Germinal center (tissue), 1 donor: ENCODE data around the gene SND1.
A peak's percentile ranks its signal among the peaks of the same experiment; 100 is the strongest.

ENCODE experiments used
- DNase-seq: peaks from one replicate; pipeline ENCODE4 v3.0.0; 2012; ENCODE audit warnings: mixed read lengths, low spot score

The SND1 gene

GRCh38 chr7:127651556-127652332, at the start of gene SND1:
SND1 (plus strand) TSS chr7:127652194; CDS start chr7:127652374, 180 bp downstream.
- peak; percentile 98 for DNase-seq

GRCh38 chr7:127608446-127608845, 43.5 kb upstream of the SND1 start:
- DNase-seq, result no peak

DNA sequence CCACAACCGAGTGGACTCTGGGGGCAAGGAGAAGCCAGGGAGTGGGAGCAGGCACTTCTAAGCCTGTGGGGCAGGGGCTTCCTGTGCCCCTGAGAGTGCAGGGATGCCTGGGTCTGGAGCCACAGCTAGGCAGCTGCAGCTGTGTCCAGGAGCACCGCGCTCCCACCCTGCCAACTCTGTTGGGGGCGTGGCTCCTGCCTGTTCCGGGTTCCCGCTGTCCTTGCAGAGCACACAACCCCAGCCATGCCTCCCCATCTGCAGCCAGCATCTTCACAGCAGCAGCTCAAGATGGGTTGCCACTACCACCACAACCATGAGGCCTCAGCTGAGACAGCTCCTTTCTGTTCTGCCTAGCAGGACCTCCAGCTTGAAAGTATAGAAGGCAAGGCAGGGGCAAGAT, 42.7 kb upstream of the SND1 start:
- DNase-seq, result no peak

DNA sequence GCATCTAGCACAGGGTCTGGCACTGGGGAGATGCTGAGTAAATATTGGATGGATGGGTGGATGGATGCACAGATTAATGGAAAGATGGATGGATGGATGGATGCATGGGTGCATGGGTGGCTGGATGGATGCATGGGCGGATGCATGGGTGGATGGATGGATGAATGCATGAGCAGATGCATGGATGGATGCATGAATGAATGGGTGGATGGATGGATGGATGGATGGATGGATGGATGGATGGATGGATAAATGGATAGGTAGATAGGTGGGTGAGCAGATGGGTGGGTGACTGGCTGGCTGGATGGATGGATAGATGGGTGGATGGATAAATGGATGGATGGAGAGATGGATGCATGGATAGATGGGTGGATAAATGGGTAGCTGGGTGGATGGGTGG, 39.7 kb upstream of the SND1 start:
- DNase-seq, result no peak

GRCh38 chr7:127616724-127617123, 35.3 kb upstream of the SND1 start:
- DNase-seq, result no peak

GRCh38 chr7:127618042-127618441, 34.0 kb upstream of the SND1 start, which contains the start of gene PAX4:
PAX4 (minus strand) TSS chr7:127618142; CDS start chr7:127615928, 2,214 bp downstream.
- no peak for DNase-seq

GRCh38 chr7:127618775-127619174, 33.2 kb upstream of the SND1 start:
- no peak for DNase-seq

- DNase-seq, result no peak
Measured at GRCh38 chr7:127619681-127620405, 32.2 kb upstream of the SND1 start.

DNA sequence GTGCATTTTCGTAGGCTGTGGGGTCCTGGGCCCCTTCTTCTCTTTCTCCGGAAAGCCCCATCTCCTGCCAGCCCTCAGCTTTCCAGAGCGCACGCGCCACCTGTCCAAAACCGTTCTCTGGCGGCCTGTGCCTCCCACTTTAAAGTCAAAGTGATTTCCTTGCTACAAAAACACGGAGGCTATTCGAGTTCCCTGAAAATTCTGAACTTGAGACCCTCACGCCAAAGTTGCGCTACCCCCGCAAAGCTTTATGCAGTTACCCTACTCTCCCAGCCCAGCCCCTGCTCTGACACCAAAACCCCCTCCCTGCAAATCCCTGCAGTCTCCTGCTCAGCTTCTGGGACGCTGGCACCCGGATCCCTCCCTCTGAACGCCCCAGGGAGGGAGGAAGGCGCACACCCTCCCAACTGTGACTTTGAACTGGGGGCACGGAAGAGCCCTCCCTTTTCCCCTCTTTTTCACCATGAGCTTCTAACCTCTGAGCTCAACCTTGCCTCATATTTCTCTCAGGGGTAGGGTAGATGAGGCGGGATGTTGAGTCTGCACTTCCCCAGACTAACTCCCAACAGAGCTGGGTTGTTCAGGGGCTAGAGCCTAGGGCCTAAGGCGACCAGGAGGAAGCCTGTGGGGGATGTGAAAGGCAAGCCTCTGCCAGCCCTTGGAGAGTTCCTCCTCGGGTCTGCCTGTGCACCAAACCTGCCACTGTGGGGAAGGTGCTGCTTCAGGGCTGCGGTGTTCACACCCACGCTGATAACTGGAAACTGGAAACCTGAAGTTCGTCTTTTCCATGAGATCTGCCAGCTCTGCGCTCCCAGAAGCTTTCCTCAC, 31.4 kb upstream of the SND1 start:
- DNase-seq, result no peak

- DNase-seq, result no peak
Measured at GRCh38 chr7:127625331-127625730, 26.7 kb upstream of the SND1 start.

DNA sequence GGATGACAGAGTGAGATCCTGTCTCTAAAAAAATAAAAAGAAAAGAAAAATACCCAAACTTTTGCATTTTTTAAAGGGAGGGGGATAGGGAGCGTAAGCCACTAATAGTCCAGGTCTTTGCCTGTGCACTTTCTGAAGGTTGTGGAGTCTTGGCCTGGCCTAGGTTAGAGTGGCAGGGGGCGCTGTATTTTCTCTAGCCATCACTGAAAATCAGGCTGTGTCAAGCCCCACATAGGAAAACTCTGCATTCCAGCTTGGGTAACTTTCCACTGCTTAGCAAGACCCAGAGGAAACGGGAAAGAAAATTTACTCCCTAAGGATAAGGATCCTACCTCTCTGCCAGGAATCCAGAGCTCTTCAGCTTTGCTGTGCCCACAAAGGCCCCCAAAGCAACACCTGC, 23.5 kb upstream of the SND1 start:
- no peak for DNase-seq

GRCh38 chr7:127629268-127629854, 22.6 kb upstream of the SND1 start:
- DNase-seq, result peak; percentile 63

GRCh38 chr7:127632276-127632910, 19.6 kb upstream of the SND1 start:
- DNase-seq, result no peak

DNA sequence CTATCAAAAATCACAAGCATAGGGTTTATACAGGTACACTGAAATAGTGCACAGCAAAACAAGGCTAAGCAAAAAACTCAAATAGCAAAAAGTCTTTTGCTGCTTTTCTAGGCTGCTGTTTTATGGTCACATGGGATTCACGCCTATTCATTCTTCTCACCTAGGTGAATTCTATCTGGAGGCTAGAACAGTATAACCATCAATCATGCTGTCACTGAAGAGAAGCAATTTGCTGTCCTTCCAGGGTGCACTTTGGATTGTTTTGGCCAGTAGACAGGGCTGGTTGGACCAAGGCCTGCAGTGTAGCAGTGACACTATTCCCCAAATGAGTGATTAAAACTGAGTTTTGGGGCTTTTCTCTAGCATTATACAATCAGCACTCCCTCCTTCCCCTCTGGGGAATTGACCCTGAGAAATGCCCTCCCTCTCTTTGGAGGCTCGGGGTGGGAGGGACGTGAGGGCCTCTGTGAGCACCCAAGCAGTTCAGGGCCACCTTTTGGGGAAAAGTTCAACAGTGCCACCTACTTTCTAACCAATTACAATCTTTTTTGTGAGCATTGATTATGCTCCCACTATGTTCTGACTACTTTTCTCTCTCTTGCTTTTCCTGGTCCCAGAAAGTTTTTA, 16.2 kb upstream of the SND1 start:
- no peak for DNase-seq

- DNase-seq, result no peak
Measured at GRCh38 chr7:127638197-127638596, 13.8 kb upstream of the SND1 start.

DNA sequence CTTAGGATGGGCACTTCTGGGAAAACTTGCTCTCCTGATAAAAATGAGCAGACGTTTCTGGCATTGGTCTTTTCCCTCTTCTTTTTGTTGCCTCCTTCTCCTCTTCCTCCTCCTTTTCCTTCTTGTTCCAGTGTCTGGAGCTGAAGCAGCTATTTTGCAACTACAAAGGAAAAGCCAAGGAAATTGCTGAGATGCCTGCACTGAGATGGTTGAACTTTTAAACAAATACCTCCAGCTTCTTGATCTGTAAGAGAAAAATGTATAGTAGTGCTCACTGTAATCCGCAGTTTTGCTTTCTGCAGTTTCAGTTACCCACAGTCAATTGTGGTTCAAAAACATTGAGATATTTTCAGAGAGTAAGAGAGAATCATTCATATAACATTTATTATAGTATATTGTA, 7.5 kb upstream of the SND1 start:
- DNase-seq, result no peak

- no peak for DNase-seq
Measured at GRCh38 chr7:127647636-127648035, 4.4 kb upstream of the SND1 start.

GRCh38 chr7:127648986-127649385, 3.0 kb upstream of the SND1 start:
- DNase-seq, result no peak

GRCh38 chr7:127650847-127651555, 993 bp upstream of the SND1 start:
- DNase-seq, result peak; percentile 33
